HepG2 (cell line): ENCODE measurements around the gene NOL4L. TPM values are rescaled to one million over a fixed set of nuclear protein-coding genes. Genes with fewer than 3 reads are reported as not detected.

Source experiments
- ATAD3A ChIP-seq: sonication (generic); formaldehyde crosslinking; IDR thresholded peaks from 2 replicates; pipeline ENCODE4 v1.4.0; 2020; ENCODE audit warnings: missing genetic modification reagents
- ELF3 ChIP-seq: IDR thresholded peaks from 2 replicates; pipeline ENCODE4 v1.6.1; 2016; ENCODE audit warnings: missing genetic modification reagents, missing compliant biosample characterization
- HOXA3 ChIP-seq: sonication (generic); formaldehyde crosslinking; IDR thresholded peaks from 2 replicates; pipeline ENCODE4 v1.5.0; 2020; ENCODE audit warnings: missing genetic modification reagents
- HOXA7 ChIP-seq: sonication (generic); formaldehyde crosslinking; IDR thresholded peaks from 2 replicates; pipeline ENCODE4 v1.8.1; 2022; ENCODE audit warnings: mild to moderate bottlenecking, missing genetic modification reagents, moderate library complexity
- KDM5A ChIP-seq: fragments of 200-600 bp; sonication (generic); IDR thresholded peaks from 2 replicates; pipeline ENCODE4 v1.7.0; 2018; ENCODE audit warnings: antibody characterized with exemption, mild to moderate bottlenecking, low read length, borderline replicate concordance
- SALL1 ChIP-seq: sonication (generic); formaldehyde crosslinking; IDR thresholded peaks from 2 replicates; pipeline ENCODE4 v1.8.0; 2022; ENCODE audit warnings: mild to moderate bottlenecking, missing genetic modification reagents
- YEATS2 ChIP-seq: sonication (generic); formaldehyde crosslinking; IDR thresholded peaks from 2 replicates; pipeline ENCODE4 v1.4.0; 2020; ENCODE audit warnings: missing genetic modification reagents, borderline replicate concordance
- ZBTB42 ChIP-seq: sonication (generic); formaldehyde crosslinking; IDR thresholded peaks from 2 replicates; pipeline ENCODE4 v1.5.0; 2020; ENCODE audit warnings: mild to moderate bottlenecking, missing genetic modification reagents
- ZFAT ChIP-seq: sonication (generic); formaldehyde crosslinking; conservative IDR thresholded peaks from 2 replicates; pipeline ENCODE4 v1.8.1; 2023; ENCODE audit warnings: missing genetic modification reagents, inconsistent platforms
- ZNF121 ChIP-seq: sonication (generic); formaldehyde crosslinking; IDR thresholded peaks from 2 replicates; pipeline ENCODE4 v1.5.0; 2020; ENCODE audit warnings: mild to moderate bottlenecking, missing genetic modification reagents
- ZNF264 ChIP-seq: sonication (generic); formaldehyde crosslinking; IDR thresholded peaks from 2 replicates; pipeline ENCODE4 v1.4.0; 2020; ENCODE audit warnings: missing genetic modification reagents
- ZNF331 ChIP-seq: sonication (generic); formaldehyde crosslinking; IDR thresholded peaks from 2 replicates; pipeline ENCODE4 v1.4.0; 2020; ENCODE audit warnings: missing genetic modification reagents
- ZNF549 ChIP-seq: sonication (generic); formaldehyde crosslinking; IDR thresholded peaks from 2 replicates; pipeline ENCODE4 v1.5.0; 2020; ENCODE audit warnings: missing genetic modification reagents
- ZNF678 ChIP-seq: sonication (generic); formaldehyde crosslinking; IDR thresholded peaks from 2 replicates; pipeline ENCODE4 v1.4.0; 2020; ENCODE audit warnings: mild to moderate bottlenecking, missing genetic modification reagents
- ZNF720 ChIP-seq: sonication (generic); formaldehyde crosslinking; IDR thresholded peaks from 2 replicates; pipeline ENCODE4 v1.4.0; 2020; ENCODE audit warnings: missing genetic modification reagents
- polyA plus RNA-seq, 8 experiments: library from polyadenylated mRNA; depleted of rRNA in 3 of 8; stranded (reverse) in 7 of 8; unstranded in 1 of 8; fragments of >200 nt; fragmentation: Illumina TruSeq in 4 of 8; extraction: Trizol in 4 of 8; gene quantifications; 2 replicates each; pipeline versions ENCODE4 v1.2.1 to v1.2.3, GENCODE V29; 2011 to 2016; ENCODE audit warnings: low read depth in 4 of 8, missing spikeins in 1 of 8, mixed read lengths in 1 of 8; ENCODE audit not compliant: insufficient read depth in 1 of 8
- total RNA-seq, 5 experiments: library from RNA; depleted of rRNA; stranded (reverse); fragments of >200 nt; fragmentation: Illumina TruSeq; extraction: Trizol; gene quantifications; 2 replicates each; pipeline ENCODE4 v1.2.3, GENCODE V29; 2016; ENCODE audit warnings: low read depth in 1 of 5
- TF ChIP-seq, protein P1 (sequence below), 2 experiments: fragments of 450-650 bp in 1 of 2; sonication (generic) in 1 of 2; formaldehyde crosslinking in 1 of 2; IDR thresholded peaks; 2 replicates each; pipeline versions ENCODE4 v1.6.1 to v1.8.0; 2016 to 2022; ENCODE audit warnings: antibody characterized with exemption in 1 of 2, mild to moderate bottlenecking in 1 of 2, missing genetic modification reagents in 1 of 2
- TF ChIP-seq, protein P2 (sequence below): sonication (generic); formaldehyde crosslinking; IDR thresholded peaks from 2 replicates; pipeline ENCODE4 v1.8.0; 2022; ENCODE audit warnings: mild to moderate bottlenecking, missing genetic modification reagents, borderline replicate concordance
- TF ChIP-seq, protein P3 (sequence below): sonication (generic); formaldehyde crosslinking; IDR thresholded peaks from 2 replicates; pipeline ENCODE4 v1.5.0; 2020; ENCODE audit warnings: missing genetic modification reagents

The NOL4L gene
- total and polyA plus RNA-seq, 2 of the 13 experiments (the other 11 are each of a cell fraction or from before 2014, with no cell fraction given), result 16.6 to 35.4 TPM

DNA sequence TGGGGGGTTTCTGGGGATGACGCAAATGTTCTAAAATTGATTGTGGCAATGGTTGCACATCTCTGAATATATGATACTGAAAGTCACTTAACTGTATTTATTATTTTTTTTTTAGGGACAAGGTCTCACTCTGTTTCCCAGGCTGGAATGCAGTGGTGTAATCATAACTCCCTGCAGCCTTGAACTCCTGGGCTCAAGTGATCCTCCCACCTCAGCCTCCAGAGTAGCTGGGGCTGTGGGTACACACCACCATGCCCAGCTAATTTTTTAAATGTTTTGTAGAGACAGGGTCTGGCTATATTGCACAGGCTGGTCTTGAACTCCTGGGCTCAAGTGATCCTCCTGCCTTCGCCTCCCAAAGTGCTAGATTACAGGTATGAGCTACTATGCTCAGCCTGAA lies 33.4 kb downstream of the NOL4L start (continued):
- TF ChIP-seq ZNF720 (CRISPR knock-in tag) (no peak), ZNF331 (CRISPR knock-in tag) (peak; percentile 65; the same call in 1 of the 2 replicates), HOXA3 (CRISPR knock-in tag) (peak; percentile 36; the same call in 1 of the 2 replicates), ELF3 (CRISPR knock-in tag) (peak; percentile 40; the same call in 1 of the 2 replicates), HOXA7 (CRISPR knock-in tag) (no peak), ZNF549 (no peak), ZNF121 (CRISPR knock-in tag) (peak; percentile 88), SALL1 (CRISPR knock-in tag) (peak; percentile 98), ZFAT (CRISPR knock-in tag) (no peak), ATAD3A (CRISPR knock-in tag) (no peak), ZBTB42 (no peak), ZNF264 (CRISPR knock-in tag) (no peak), KDM5A (no peak), YEATS2 (CRISPR knock-in tag) (no peak), ZNF678 (no peak)
- TF ChIP-seq, protein P1, sequence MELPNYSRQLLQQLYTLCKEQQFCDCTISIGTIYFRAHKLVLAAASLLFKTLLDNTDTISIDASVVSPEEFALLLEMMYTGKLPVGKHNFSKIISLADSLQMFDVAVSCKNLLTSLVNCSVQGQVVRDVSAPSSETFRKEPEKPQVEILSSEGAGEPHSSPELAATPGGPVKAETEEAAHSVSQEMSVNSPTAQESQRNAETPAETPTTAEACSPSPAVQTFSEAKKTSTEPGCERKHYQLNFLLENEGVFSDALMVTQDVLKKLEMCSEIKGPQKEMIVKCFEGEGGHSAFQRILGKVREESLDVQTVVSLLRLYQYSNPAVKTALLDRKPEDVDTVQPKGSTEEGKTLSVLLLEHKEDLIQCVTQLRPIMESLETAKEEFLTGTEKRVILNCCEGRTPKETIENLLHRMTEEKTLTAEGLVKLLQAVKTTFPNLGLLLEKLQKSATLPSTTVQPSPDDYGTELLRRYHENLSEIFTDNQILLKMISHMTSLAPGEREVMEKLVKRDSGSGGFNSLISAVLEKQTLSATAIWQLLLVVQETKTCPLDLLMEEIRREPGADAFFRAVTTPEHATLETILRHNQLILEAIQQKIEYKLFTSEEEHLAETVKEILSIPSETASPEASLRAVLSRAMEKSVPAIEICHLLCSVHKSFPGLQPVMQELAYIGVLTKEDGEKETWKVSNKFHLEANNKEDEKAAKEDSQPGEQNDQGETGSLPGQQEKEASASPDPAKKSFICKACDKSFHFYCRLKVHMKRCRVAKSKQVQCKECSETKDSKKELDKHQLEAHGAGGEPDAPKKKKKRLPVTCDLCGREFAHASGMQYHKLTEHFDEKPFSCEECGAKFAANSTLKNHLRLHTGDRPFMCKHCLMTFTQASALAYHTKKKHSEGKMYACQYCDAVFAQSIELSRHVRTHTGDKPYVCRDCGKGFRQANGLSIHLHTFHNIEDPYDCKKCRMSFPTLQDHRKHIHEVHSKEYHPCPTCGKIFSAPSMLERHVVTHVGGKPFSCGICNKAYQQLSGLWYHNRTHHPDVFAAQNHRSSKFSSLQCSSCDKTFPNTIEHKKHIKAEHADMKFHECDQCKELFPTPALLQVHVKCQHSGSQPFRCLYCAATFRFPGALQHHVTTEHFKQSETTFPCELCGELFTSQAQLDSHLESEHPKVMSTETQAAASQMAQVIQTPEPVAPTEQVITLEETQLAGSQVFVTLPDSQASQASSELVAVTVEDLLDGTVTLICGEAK (IDR thresholded peaks at IDR 0.05), result no peak
- TF ChIP-seq, protein P1 (CRISPR knock-in tag; IDR thresholded peaks at IDR 0.05), result no peak
- TF ChIP-seq, protein P2, sequence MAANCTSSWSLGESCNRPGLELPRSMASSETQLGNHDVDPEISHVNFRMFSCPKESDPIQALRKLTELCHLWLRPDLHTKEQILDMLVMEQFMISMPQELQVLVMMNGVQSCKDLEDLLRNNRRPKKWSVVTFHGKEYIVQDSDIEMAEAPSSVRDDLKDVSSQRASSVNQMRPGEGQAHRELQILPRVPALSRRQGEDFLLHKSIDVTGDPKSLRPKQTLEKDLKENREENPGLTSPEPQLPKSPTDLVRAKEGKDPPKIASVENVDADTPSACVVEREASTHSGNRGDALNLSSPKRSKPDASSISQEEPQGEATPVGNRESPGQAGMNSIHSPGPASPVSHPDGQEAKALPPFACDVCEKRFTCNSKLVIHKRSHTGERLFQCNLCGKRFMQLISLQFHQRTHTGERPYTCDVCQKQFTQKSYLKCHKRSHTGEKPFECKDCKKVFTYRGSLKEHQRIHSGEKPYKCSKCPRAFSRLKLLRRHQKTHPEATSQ, result no peak
- TF ChIP-seq, protein P3, sequence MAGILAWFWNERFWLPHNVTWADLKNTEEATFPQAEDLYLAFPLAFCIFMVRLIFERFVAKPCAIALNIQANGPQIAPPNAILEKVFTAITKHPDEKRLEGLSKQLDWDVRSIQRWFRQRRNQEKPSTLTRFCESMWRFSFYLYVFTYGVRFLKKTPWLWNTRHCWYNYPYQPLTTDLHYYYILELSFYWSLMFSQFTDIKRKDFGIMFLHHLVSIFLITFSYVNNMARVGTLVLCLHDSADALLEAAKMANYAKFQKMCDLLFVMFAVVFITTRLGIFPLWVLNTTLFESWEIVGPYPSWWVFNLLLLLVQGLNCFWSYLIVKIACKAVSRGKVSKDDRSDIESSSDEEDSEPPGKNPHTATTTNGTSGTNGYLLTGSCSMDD, result no peak
